ENCODE data around the gene PSMD4. TPM values are rescaled to one million over a fixed set of nuclear protein-coding genes. Genes with fewer than 3 reads are reported as not detected.

Gene PSMD4
- total and polyA plus RNA-seq, 2 donors (not counting 1 experiment from before 2014, with no cell fraction given): 136 to 142 TPM

- intact Hi-C loops (cut with micrococcal nuclease): loop anchor here (1.0 kb wide), 1 partner anchor 23 kb away; the partner anchor contains the start of gene PSMD4
- H3K27ac ChIP-seq (ENCODE audit: low read length in 2 of 2): peak overlapping the region; percentile 51 to 83
- H3K27ac Mint-ChIP-seq: peak overlapping the region; percentile 77
- H2AFZ ChIP-seq (ENCODE audit: insufficient read depth, low read depth, low read length, poor library complexity, severe bottlenecking): peak overlapping the region; percentile 46
- ATAC-seq (ENCODE audit: low read depth) (no peak), DNase-seq (peak; percentile 68)
- H3K4me1 Mint-ChIP-seq: peaks cover 31% of the 10 kb centered on the region
- no peaks in the 10 kb centered on the region for H4K20me1 ChIP-seq (ENCODE audit: control insufficient read depth, insufficient read depth, low read length, poor library complexity, severe bottlenecking)
- no peaks in the 10 kb centered on the region for H3K9me3 Mint-ChIP-seq (ENCODE audit: insufficient read depth)
- 31% methylated on average over 2 of the region's 2 CpGs for WGBS (ENCODE audit: insufficient coverage)
- H3K27me3 Mint-ChIP-seq: no peaks in the 10 kb centered on the region
- TF ChIP-seq EZH2 (IDR thresholded peaks at IDR 0.05; ENCODE audit: borderline replicate concordance, insufficient read depth, low read depth, low read length, poor library complexity, severe bottlenecking) (no peak), CTCF (IDR thresholded peaks at IDR 0.05) (no peak)
- H3K36me3 ChIP-seq (replicated peaks in 1 of 2; ENCODE audit: control extremely low read depth in 1 of 2, control insufficient read depth in 1 of 2, extremely low read depth in 1 of 2, insufficient read depth in 2 of 2, low read length in 1 of 2): no peaks in the 10 kb centered on the region
- ChIA-PET CTCF (interaction anchor here (0.6 to 1.8 kb wide), 7 partner anchors 9 to 936 kb away, joined by 3 to 12 read pairs (median 3); no protein-coding TSS in a partner anchor), POLR2A (interaction anchor here (0.6 kb wide), 1 partner anchor 19 kb away, joined by 3 read pairs; no protein-coding TSS in a partner anchor)
- peak overlapping the region; percentile 55 for H3K4me2 ChIP-seq (replicated peaks; ENCODE audit: low read depth, low read length, poor library complexity, severe bottlenecking)
- H3K9me3 ChIP-seq (ENCODE audit: control extremely low read depth in 1 of 3, control insufficient read depth in 2 of 3, insufficient read depth in 1 of 3, low read length in 2 of 3): no peaks in the 10 kb centered on the region
- peaks cover 24 to 39% of the 10 kb centered on the region in 2 donors for H3K4me1 ChIP-seq (ENCODE audit: control insufficient read depth in 2 of 2, insufficient read depth in 2 of 2, low read length in 2 of 2)
- H3K27me3 ChIP-seq (replicated peaks in 1 of 4; ENCODE audit: control extremely low read depth in 1 of 4, control insufficient read depth in 3 of 4, insufficient read depth in 4 of 4, low read length in 3 of 4): no peaks in the 10 kb centered on the region
- no peak overlapping the region for H3K9ac ChIP-seq (ENCODE audit: low read length)
- H3K4me3 ChIP-seq (ENCODE audit: control extremely low read depth in 1 of 5, extremely low read depth in 1 of 5, insufficient read depth in 1 of 5, low read depth in 2 of 5, low read length in 4 of 5): peak overlapping the region in 1 of 5 experiments; percentile 39
- peaks cover 4% of the 10 kb centered on the region for H3K79me2 ChIP-seq (ENCODE audit: control insufficient read depth, insufficient read depth, low read length)
- peak overlapping the region; percentile 51 for H3K4me3 Mint-ChIP-seq
Observed at GRCh38 chr1:151277249-151277648, 22.7 kb downstream of the PSMD4 start.

Measured in B cell (primary cell).